Erythroblast (primary cell): ENCODE data around the gene TRAF5.

ENCODE experiments used
- DNase-seq, 2 experiments: peaks; one replicate each; lab custom pipeline; 2025; lab: John Stamatoyannopoulos, UW
- GATA1 ChIP-seq: IDR thresholded peaks from 2 replicates; pipeline ENCODE4 v1.6.1; 2011; ENCODE audit warnings: low read depth, mild to moderate bottlenecking, control low read depth, low read length, moderate library complexity
- POLR2A ChIP-seq: IDR thresholded peaks from 2 replicates; pipeline ENCODE4 v1.6.1; 2011; ENCODE audit warnings: mild to moderate bottlenecking, low read length

TRAF5 gene

GRCh38 chr1:211326528-211327345 lies at the start of gene TRAF5:
Gene TRAF5 (plus strand): TSS chr1:211326833. CDS start chr1:211353240, 26,407 bp downstream.
- TF ChIP-seq GATA1: no peak
- TF ChIP-seq POLR2A: no peak
- DNase-seq: peak; percentile 52 to 61

- TF ChIP-seq POLR2A (no peak), GATA1 (no peak)
These were observed 47.3 kb upstream of the TRAF5 start for GRCh38 chr1:211279340-211279739.

GRCh38 chr1:211280910-211281309 lies 45.7 kb upstream of the TRAF5 start:
- no peak for TF ChIP-seq GATA1
- DNase-seq: no peak

More at GRCh38 chr1:211279340-211279739, 47.3 kb upstream of the TRAF5 start:
- DNase-seq: no peak

GRCh38 chr1:211281320-211282022 lies 45.2 kb upstream of the TRAF5 start:
- no peak for DNase-seq
- TF ChIP-seq POLR2A (no peak), GATA1 (no peak)

GRCh38 chr1:211282023-211282373 lies 44.6 kb upstream of the TRAF5 start:
- no peak for TF ChIP-seq GATA1
- TF ChIP-seq POLR2A: no peak
- DNase-seq: no peak

GRCh38 chr1:211285196-211285595 lies 41.4 kb upstream of the TRAF5 start:
- TF ChIP-seq GATA1 (no peak), POLR2A (no peak)
- no peak for DNase-seq

- TF ChIP-seq GATA1 (no peak), POLR2A (no peak)
- no peak for DNase-seq
These were observed 39.4 kb upstream of the TRAF5 start for GRCh38 chr1:211287218-211287617.

- no peak for DNase-seq
- TF ChIP-seq GATA1 (no peak), POLR2A (no peak)
These were observed 34.2 kb upstream of the TRAF5 start for GRCh38 chr1:211292411-211292810.

GRCh38 chr1:211296396-211296795 lies 30.2 kb upstream of the TRAF5 start:
- no peak for DNase-seq
- TF ChIP-seq GATA1 (no peak), POLR2A (no peak)

- peak in 1 of 2 experiments; percentile 50 for DNase-seq
- TF ChIP-seq POLR2A: no peak
These were observed 21.6 kb upstream of the TRAF5 start for GRCh38 chr1:211305044-211305443.

GRCh38 chr1:211309617-211310016 lies 17.0 kb upstream of the TRAF5 start:
- DNase-seq: peak; percentile 51 to 79
- TF ChIP-seq POLR2A (no peak), GATA1 (no peak)

- TF ChIP-seq POLR2A: no peak
- no peak for TF ChIP-seq GATA1
- DNase-seq: no peak
These were observed 13.2 kb upstream of the TRAF5 start for GRCh38 chr1:211313392-211313791.

- no peak for DNase-seq
- TF ChIP-seq POLR2A (no peak), GATA1 (no peak)
These were observed 7.9 kb upstream of the TRAF5 start for GRCh38 chr1:211318576-211319280.

- no peak for TF ChIP-seq GATA1
- TF ChIP-seq POLR2A: no peak
- no peak for DNase-seq
These were observed 6.7 kb upstream of the TRAF5 start for GRCh38 chr1:211319892-211320291.
